ENCODE measurements around the gene PFDN1.

PFDN1 gene

DNA sequence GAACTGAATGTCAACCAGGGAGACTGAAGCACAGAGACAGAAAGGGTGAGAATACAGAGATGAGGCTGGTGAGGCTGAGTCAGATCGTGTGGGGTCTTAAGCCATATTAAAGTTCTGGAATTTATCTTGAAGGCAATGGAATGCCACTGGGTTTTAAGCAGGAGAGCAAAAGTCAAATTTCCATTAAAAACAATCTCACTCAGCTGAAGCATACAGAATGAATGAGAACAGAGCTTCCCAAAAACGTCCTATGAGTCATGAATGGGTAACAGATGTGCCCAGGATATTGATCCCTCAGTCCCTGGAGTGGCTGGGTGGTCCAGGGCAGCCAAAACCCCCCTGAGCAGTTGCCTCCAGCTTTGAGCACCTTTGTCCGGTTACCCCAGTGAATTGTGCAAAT, 44.9 kb downstream of the PFDN1 start:
- no peak for ATAC-seq

DNA sequence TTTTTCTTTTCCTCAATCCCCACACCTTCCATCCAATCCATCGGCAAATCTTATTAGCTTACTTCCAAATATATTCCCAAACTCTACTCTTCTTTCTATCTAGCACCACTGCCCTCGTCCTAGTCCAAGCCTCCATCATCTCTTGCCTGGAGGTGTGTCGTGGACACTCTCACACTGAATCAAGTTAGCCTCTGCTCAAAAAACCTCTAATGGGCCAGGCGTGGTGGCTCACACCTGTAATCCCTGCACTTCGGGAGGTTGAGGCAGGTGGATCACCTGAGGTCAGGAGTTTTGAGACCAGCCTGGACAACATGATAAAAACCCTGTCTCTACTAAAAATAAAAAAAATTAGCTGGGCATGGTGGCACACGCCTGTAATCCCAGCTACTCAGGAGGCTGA, 46.2 kb downstream of the PFDN1 start:
- ATAC-seq: no peak

DNA sequence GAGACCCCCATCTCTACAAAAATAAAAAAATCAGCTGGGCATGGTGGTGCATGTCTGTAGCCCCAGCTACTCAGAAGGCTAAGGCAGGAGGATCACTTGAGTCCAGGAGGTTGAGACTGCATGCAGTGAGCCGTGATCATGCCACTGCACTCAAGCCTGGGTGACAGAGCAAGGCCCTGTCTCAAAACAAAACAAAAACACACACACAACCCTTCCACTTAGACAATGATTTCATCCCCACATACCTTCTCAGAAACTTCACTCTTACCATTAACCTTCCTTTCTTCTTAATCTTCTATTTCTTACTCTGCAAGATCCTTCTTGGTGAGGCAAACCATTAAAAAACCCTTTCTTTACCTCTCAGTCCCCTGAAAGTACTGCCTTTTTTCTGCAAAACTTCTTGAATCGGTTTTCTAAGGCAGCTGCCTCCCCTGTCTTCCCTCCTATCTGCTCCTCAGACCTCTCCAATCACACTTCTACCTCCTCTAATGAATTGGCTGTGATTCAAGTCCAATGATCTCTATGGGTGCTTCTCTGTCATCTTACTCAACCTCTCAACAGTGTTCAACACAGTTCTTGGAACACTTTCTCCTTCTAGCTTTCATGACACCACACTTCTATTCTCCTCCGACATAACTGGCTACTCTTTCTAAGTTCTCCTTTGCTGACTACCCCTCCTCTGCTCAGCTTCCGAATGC, 47.3 kb downstream of the PFDN1 start:
- no peak for ATAC-seq

DNA sequence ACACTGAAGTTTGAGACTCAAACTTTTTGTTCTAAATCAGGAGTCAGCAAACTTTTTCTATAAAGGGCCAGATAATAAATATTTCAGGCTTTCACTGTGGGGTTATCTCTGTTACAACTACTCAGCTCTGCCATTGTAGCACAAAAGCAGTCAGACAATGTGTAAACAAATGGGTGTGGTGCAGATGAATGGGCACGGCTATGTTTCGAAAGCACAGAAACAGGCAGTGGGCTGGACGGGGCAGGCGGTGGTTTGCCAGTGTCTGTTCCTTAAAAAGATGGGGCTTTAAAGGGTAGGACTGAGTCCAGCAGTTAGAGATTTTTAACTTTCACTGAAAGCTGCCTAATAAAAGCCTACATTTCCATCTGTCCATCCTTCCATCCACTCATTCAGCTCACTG, 48.9 kb downstream of the PFDN1 start:
- no peak for ATAC-seq

DNA sequence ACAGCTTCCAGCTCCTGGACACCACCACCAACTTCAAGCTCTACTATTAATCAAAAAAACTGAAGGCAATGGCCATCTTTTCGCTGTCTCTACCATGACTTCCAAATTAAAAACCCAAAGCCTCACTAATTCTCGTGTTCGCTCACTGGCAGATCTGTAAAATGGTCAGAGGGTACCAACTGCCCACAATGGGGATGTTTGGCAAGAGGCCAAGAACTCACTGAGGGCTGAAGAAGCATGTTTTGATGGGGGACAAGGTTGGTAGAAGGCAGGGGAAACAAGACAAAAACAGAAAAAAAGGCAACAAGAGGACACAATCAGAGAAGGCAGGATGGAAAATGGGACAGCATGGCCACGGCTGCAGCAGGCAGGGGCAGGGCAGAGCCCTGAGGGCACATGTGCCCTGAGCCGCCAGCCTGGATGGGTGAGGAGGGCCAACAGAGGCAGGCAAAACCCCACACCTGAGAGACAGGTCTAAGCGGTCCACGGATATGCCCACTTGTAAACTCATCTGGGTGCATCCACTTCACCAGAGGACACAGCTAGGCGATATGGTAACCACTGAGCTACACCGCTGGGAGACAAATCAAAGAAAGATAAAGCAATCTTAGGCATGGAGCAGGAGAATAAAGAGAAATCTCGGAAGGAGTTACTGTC, 50.3 kb downstream of the PFDN1 start:
- no peak for ATAC-seq

DNA sequence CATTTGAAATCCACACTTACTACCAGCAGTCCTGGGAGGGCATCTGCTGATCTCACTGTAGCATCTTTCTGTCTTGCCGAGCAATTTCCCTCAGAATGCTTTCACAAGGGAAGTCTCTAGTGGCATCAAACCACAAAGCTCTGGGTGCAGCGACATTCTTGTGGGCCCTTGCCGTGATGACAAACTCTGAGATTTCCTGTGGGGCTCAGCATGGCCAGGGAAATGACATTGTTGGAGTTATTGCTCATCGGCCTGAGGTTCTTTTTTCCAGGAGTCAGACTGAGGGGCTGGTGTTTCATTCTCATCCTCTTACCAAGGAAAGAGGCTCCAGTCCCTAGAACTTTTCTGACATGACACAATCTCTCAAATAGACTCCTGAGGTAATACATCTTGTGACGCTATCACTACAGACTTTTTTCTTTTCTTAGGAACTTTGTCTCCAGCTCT, 51.4 kb downstream of the PFDN1 start:
- peak; percentile 87 to 89 for ATAC-seq

DNA sequence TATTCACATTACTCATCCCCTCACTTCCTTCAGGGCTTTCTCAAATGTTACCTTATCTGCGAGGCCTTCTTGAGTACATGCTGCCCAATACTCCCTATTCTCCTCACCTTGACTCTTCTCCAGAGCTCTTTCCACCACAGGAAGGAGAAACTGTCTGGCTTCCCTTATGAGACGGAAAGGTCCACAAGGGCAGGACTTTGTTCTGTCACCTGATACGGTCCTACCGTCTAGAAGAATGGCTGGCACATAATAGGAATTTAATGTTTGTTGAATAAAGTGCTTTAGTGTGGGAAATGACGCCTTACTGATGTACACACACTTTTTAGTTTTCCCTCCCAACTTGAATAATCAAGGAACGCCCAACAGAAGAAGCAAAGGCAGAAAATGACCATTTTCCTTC, 52.5 kb downstream of the PFDN1 start:
- no peak for ATAC-seq

DNA sequence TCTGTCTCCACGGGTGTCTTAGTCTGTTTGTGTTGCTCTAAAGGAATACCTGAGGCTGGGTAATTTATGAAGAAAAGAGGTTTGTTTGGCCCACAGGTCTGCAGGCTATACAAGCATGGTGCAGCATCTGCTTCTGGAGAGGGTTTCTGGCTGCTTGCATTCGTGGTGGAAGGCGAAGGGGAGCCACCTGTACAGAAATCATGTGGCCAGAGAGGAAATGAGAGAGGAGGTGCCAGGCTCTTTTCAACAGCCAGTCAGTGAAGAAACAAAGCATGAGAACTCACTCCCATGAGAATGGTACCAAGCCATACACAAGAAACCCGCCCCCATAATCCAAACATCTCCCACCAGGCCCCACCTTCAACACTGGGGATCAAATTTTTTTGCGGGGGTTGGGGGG, 53.4 kb downstream of the PFDN1 start:
- ATAC-seq: no peak

DNA sequence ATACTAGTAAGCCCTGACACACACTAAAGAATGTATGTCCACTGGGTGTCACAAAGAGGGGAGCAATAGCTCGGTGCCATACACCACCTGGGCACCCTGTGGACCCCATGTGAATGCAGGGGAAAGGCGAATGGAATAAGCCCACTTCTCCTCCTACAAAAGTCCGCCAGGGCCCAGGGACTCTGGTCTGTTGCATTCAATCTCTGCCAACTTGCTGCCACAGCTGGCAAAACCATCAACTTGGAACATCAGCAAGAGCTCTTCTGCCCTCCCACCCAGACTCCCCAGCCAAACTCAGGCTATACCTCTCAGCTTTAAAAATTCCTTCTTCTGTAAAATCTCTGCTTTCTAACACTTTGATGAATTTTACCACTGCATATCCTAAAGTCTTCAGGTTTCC, 54.5 kb downstream of the PFDN1 start:
- ATAC-seq: no peak

DNA sequence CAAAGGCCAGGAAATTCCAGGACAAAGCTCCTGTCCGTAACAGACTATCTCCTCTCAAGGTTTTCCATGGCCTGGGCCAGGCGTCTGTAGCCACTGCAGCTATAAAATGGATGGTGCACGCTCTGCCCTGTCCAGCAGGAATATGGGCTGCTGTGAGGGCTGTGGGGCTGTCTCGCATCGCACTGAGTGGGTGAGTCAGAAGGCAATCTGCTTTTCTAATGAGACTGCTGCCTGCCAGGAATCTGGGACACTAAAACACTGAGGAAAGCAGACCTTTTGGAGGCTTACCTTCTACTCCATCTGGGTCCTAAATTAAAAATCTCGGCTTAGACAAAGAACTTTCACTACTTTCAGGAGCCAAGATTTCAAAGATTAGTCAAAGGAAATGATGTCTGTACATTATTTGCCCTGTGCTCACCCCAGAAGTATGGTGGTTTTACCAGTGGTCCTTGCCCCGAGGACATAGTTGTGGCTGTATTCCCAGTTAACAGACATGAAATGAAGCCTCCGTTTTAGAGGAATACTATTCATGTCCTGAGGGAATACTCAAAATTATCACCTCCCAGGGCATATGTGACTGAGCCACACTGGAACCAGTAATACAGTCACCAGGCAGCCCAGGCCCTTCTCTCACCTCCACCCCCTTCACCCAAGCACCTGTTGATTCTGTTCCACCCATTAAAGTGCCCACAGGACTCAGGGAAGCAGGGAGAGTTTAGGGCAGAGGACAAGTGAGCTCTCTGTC, 56.4 kb downstream of the PFDN1 start:
- ATAC-seq: no peak

DNA sequence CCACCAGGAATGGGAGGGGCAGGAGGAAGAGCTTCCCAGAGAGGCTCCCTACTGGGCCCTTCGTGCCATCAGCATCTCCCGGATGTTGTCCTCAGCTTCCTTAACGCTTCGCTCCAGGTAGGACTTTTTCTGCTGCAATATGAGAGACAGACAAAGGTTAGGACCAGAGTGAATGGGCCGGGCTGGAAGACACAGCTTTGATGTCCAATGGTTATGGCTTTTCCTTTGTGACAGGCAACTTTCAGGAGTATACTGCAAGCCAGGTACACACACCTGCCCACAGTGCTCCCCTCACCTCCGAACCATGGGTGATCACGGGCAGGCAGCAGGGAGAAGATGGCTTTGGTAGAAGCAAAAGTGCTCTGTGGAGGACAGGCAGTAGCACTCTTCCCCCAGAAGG, 57.0 kb downstream of the PFDN1 start:
- no peak for ATAC-seq

DNA sequence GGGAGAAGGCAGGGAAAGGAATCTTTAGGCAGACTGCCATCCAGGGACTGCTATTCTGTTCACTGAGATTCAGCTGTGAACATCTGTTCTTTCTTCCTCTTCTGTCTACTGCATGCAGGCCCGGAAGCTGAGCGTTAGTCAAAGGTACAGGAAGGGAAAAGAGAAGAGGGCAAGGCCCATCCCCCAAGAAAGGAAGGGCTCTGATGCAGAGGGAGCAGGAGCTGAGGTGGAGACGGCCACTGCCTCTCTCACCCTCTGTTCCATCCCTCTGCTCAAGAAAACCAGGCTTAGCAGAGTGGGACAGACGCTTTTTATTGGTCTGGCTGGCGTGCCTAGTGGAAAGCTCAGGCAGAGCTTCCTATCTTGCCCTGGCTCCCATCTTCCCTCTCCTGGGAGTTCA, 57.6 kb downstream of the PFDN1 start:
- no peak for ATAC-seq

DNA sequence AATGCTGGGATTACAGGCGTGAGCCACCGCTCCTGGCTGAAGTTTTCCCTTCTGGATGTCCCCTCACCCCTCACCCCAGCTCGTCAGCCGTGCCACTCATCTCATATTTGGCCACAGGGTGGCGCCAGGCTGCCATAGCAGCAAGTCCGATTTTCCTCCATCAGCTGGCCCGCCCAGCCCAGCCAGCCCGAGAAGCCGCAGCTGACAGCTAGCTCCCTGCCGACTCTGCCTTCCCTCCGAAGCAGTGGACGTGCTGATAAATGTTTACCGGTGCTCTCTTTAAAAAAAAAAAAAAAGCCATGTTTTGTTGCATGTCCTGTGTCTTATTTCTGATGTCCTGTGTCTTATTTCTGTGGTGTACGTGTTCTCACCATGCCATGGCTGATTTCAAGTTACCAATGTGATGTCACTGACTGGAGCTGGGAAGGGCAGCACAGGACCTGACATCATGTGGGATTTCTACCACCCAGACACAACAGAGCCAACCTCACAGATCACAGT, 58.3 kb downstream of the PFDN1 start:
- ATAC-seq: peak; percentile 59 to 75

DNA sequence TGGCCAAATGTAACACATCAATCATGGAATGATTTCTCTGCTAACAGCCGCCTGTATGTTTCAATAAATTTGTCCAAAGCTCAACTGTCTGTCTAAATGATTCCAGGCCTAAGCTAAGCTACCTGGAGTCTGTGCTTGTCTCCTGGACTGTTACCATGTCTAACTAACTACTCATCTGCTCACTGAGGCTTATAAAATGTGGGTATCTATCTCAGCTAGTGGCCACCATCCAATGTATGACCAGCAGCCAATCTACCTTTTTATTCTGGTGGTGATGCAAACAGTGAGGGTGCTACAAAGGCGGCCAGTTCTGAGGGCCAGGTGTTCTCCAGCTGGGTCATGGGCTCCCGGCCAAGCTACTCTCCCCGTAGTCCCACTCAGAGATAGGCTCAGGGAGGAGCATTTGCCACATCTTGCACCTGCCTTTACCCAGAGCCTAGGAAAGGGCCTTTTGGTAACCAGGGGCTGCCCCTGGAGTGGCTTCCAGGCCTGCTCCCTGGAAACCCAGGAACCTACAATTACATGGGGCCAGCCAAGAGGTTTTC, 59.1 kb downstream of the PFDN1 start:
- ATAC-seq: no peak

DNA sequence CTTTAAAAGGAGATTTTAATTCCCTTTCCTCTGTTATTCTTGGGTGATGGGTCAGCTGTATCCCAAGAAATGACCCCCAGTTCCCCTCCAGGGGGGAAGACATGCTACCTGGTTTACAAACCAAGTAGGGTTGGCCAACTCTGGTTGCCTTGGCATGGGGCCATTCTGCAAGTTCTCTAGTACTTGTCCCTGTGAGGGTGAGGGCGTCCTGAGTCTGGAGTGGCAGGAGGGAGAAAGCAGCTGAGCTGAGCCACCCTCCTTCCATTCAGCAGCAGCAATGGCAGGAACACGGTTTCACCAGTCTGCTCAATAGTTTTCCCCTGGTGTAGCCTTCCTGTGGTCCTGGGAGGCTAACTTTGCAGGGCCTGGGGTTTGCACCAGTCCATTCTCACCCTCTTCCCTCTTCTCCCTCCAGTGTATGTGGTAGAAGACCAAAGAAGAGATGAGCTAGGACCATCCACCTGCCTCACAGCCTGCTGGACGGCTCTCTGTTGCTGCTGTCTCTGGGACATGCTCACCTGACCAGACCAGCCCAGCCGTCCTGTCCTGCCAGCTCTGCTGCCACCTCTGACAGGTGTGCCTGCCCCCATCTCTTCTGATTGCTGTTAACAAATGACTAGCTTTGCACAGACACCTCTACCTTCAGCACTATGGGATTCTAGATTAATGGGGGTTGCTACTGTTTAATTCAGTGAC, 59.9 kb downstream of the PFDN1 start:
- no peak for ATAC-seq

DNA sequence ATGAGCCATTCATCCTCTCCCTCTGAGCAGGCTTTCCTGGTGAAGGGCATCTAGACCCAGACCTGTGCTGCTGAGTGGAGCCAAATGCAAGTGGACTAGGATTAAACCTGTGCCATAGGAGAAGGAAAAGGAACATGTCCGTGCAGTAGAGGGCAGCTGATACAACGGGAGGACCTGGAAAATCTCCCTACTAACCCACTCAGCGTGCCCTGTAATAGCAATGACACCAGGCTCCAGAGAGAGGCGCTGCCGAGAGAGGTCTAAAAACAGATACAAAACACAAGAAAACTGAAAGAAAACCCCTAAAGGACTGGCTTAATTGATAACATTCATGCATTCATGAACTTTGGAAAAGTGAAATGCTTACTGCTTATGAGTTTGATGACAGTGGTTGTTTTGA, 60.8 kb downstream of the PFDN1 start:
- ATAC-seq: no peak

DNA sequence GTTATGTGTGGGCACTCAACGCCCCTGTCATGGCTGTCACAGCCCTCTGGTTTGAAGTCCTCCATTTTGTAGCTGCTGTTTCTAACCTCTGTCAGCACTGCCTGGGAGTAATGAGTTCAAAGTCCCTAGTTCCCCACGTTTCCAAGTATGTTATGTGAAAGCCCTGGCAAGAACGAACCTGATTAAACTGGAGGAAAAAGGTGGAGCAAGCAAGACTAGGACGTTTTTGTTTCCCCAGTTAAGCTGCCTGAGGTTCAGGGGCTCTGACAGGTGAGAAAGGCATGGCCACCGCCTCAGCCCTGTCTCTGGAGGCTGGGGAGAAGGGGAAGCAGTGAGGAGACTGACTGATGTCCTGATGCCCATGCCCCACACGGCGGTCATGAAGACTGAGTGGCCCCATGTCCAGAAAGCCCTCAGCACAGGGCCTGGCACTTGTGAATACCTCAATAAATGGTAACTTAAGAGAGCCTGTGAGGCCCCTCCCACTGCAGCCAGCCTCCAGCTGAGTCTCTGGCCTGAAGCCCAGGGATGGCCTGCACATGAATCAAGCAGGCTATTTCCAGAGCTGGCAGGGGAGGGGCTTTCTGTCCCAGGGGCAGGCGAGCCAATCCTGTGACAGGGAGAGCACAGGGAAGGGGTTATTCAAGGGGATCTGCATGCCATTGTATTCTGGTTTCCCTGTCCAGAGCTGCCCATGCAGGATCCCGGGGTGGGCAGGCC, 61.8 kb downstream of the PFDN1 start:
- no peak for ATAC-seq

DNA sequence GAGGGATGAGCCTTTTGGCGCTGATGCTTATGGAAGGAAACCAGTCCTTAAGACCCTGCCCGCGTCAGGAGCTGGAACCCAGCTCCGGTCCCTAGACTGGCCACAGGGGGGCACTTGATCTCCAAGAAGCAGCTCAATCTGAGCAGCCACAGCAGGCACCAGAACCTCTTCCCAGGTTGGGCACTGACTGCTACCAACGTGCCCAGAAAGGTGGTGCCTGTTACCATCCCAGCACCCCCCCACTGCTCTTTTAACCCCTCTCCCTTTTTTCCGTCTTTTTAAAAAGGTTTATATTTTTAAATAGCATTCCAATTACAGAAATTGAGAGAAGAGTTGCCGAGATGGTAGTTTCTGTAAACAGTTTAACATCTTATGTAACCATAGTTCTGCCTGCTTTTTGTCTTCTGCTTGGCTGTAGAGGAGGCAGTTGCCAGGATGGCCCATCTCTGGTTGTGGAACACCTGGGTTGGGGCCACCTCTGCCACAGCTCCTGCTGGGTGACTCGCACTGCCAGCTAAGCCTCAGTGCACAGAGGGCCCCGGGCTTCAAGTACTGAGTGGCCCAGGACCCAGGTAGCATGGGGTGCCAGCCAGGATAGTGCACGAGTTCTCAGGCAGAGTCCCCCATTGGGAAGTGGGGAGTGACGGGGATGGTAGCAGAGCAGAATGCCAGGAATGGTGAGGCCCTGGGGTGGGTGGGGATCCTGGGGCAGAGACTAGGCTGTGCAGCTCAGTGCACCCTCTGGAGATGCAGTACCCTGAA, 62.8 kb downstream of the PFDN1 start:
- peak; percentile 60 to 70 for ATAC-seq

DNA sequence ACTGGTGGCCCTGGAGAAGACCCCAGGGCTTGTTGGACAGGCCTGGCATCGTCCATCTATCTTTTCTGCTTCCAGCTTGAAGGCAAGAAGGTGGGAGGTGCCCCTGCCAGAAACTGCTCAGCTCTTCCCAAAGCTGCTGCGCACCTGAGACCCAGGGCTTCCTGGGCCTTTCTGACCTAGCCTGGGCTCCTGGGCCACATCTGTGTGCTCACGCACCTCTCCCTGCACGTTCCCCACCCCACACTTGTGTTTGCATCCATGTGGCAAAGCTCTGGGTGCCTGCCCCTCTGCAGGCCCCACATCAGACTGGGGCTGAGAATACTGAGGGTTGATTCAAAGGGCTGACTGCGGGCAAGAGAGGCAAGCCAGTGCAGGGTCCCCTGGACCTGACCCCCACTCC, 63.4 kb downstream of the PFDN1 start:
- ATAC-seq: no peak

DNA sequence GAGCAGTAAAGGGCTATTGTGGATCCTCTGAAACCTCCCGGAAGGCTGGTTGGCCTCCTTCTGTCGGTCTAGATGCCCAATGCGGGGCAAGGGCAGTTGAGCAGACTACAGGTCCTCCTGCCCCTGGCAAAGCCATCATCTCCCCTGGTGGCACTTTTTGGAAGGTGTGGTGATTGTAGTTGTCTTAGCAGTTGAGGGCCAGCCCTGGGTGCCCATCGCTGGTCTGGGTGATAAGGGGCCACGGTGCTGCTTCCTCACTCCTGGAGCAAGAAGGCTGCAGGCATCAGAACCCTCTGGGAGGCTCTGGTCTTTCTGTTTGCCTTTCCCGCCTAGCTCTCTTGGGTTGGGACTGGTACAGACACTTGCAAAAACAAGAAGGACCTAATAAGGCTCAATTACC, 64.1 kb downstream of the PFDN1 start:
- no peak for ATAC-seq

DNA sequence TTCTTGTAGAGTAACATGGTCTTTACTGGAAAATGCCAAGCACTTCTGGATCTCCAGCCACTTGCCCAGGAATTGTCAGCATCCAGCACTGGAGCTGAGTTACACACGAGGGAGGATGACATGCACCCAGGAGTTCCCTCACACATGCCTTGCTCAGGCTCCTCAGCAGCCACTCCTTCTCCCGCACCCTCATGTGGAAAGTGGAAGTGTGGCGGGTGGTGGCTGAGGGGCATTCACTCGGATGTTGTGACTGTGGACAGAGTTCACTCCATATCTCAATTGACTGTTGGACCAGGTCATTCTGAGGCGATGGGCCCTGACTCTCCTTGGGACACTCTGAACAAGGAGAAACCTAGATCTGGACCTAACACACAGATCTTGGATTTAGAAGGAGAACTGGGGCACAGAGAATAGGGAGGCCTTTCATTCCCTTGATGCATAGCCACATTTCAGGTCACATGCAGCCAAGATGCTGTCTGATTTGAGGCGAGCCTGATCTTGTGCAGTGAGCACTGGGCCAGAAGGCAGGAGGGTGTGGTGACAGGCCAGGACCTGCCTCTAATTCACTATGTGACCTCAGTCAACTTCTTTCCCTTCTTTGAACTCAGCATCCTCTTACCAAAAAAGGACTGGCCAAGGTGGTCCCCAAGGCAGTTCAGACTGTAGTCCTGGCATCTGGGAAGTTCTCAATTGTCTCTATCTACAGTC, 65.9 kb downstream of the PFDN1 start:
- no peak for ATAC-seq
